GM23338 (cell line): ENCODE data around the gene OLFML3. TPM values are rescaled to one million over a fixed set of nuclear protein-coding genes. Genes with fewer than 3 reads are reported as not detected.

Experiments used
- ATAC-seq: fragments of 200-7000 bp; cut with Tn5 transposase; 3 replicates; pipeline ENCODE4 v1.9.1; 2020
- DNase-seq: peaks from one replicate; pipeline ENCODE4 v3.0.0-alpha.2; 2015; ENCODE audit warnings: low spot score
- H2AFZ ChIP-seq: fragments of 200-600 bp; sonication (generic); 2 replicates; pipeline ENCODE4 v1.8.0; 2016; ENCODE audit warnings: antibody characterized with exemption, mild to moderate bottlenecking, moderate library complexity
- H3F3A ChIP-seq: fragments of 200-600 bp; sonication (generic); replicated peaks from 2 replicates; pipeline ENCODE4 v1.8.0; 2017; ENCODE audit warnings: antibody characterized with exemption, mixed run types, low read depth
- H3K27ac ChIP-seq: fragments of 200-600 bp; sonication (generic); 2 replicates; pipeline ENCODE4 v1.6.1; 2016; ENCODE audit warnings: low read depth
- H3K27me3 ChIP-seq: fragments of 200-600 bp; sonication (generic); 2 replicates; pipeline ENCODE4 v1.8.0; 2016; ENCODE audit warnings: mild to moderate bottlenecking, mixed run types, moderate library complexity; ENCODE audit not compliant: insufficient read depth
- H3K36me3 ChIP-seq: fragments of 200-600 bp; sonication (generic); 2 replicates; pipeline ENCODE4 v1.8.0; 2016; ENCODE audit warnings: mild to moderate bottlenecking; ENCODE audit not compliant: insufficient read depth
- H3K4me1 ChIP-seq: fragments of 200-600 bp; sonication (generic); 2 replicates; pipeline ENCODE4 v1.8.0; 2016; ENCODE audit warnings: mild to moderate bottlenecking, moderate library complexity; ENCODE audit not compliant: insufficient read depth
- H3K4me2 ChIP-seq: fragments of 200-600 bp; sonication (generic); 2 replicates; pipeline ENCODE4 v1.7.1; 2017; ENCODE audit warnings: mixed run types
- H3K4me3 ChIP-seq: fragments of 200-600 bp; sonication (generic); 2 replicates; pipeline ENCODE4 v1.6.1; 2016; ENCODE audit warnings: mixed run types
- H3K79me2 ChIP-seq: fragments of 200-600 bp; sonication (generic); replicated peaks from 2 replicates; pipeline ENCODE4 v1.8.0; 2017; ENCODE audit warnings: mild to moderate bottlenecking; ENCODE audit not compliant: insufficient read depth
- H3K9me2 ChIP-seq: fragments of 200-600 bp; sonication (generic); 2 replicates; pipeline ENCODE4 v1.8.0; 2017; ENCODE audit not compliant: insufficient read depth
- H4K20me1 ChIP-seq: fragments of 200-600 bp; sonication (generic); replicated peaks from 2 replicates; pipeline ENCODE4 v1.8.0; 2017; ENCODE audit warnings: mild to moderate bottlenecking; ENCODE audit not compliant: insufficient read depth
- H3K27ac Mint-ChIP-seq: 2 replicates; pipeline ENCODE4 v1.8.0; 2020; ENCODE audit warnings: inconsistent platforms, mild to moderate bottlenecking, moderate library complexity, mixed read lengths
- H3K27me3 Mint-ChIP-seq: 3 replicates; pipeline ENCODE4 v1.8.0; 2022; ENCODE audit warnings: low read depth, mild to moderate bottlenecking, moderate library complexity, mixed read lengths, inconsistent platforms; ENCODE audit not compliant: insufficient read depth, poor library complexity
- H3K36me3 Mint-ChIP-seq: 3 replicates; pipeline ENCODE4 v1.8.0; 2021; ENCODE audit warnings: low read depth, mild to moderate bottlenecking, inconsistent platforms, moderate library complexity, mixed read lengths
- H3K4me1 Mint-ChIP-seq: 3 replicates; pipeline ENCODE4 v1.8.0; 2020; ENCODE audit warnings: mild to moderate bottlenecking, inconsistent platforms, mixed read lengths
- H3K4me3 Mint-ChIP-seq: 3 replicates; pipeline ENCODE4 v1.8.0; 2021; ENCODE audit warnings: moderate library complexity, mild to moderate bottlenecking, inconsistent platforms, mixed read lengths
- H3K9me3 Mint-ChIP-seq: 3 replicates; pipeline ENCODE4 v1.8.0; 2020; ENCODE audit warnings: moderate library complexity, mild to moderate bottlenecking, inconsistent platforms, mixed read lengths
- CREB1 ChIP-seq: fragments of 250-450 bp; sonication (Bioruptor Pico); IDR thresholded peaks from 2 replicates; pipeline ENCODE4 v1.5.0; 2020; ENCODE audit warnings: low read depth, mild to moderate bottlenecking, moderate library complexity
- EZH2 ChIP-seq: fragments of 200-600 bp; sonication (generic); IDR thresholded peaks from one replicate; pipeline ENCODE4 v1.8.0; 2017; ENCODE audit warnings: antibody characterized with exemption, mild to moderate bottlenecking, low read depth; ENCODE audit not compliant: unreplicated experiment
- EZH2phosphoT487 ChIP-seq: fragments of 200-600 bp; sonication (generic); IDR thresholded peaks from one replicate; pipeline ENCODE4 v1.8.1; 2018; ENCODE audit warnings: antibody characterized with exemption; ENCODE audit not compliant: unreplicated experiment
- JUNB ChIP-seq: IDR thresholded peaks from one replicate; pipeline ENCODE4 v1.6.1; 2016; ENCODE audit warnings: antibody characterized with exemption; ENCODE audit not compliant: unreplicated experiment
- NANOG ChIP-seq: IDR thresholded peaks from 2 replicates; pipeline ENCODE4 v1.6.1; 2016; ENCODE audit warnings: antibody characterized with exemption, borderline replicate concordance
- ZNF114 ChIP-seq: fragments of 250-450 bp; sonication (Bioruptor Pico); IDR thresholded peaks from 2 replicates; pipeline ENCODE4 v1.5.0; 2020; ENCODE audit warnings: mild to moderate bottlenecking, moderate library complexity
- ZNF331 ChIP-seq: fragments of 250-450 bp; sonication (Bioruptor Pico); IDR thresholded peaks from 2 replicates; pipeline ENCODE4 v1.5.0; 2020; ENCODE audit warnings: low read depth, mild to moderate bottlenecking, moderate library complexity
- ZNF462 ChIP-seq: fragments of 250-450 bp; sonication (Bioruptor Pico); IDR thresholded peaks from 2 replicates; pipeline ENCODE4 v1.5.0; 2020; ENCODE audit warnings: mild to moderate bottlenecking, moderate library complexity
- polyA plus RNA-seq: library from polyadenylated mRNA; unstranded; fragments of >200 nt; fragmentation: Nextera tagmentation; extraction: Ambion mirVana; gene quantifications from 2 replicates; pipeline ENCODE4 v1.2.1, GENCODE V29; 2016
- total RNA-seq: library from RNA; depleted of rRNA; stranded (reverse); fragments of >200 nt; shearing (Covaris generic); gene quantifications from 2 replicates; pipeline ENCODE4 v1.2.3, GENCODE V29; 2014

Gene OLFML3
- total and polyA plus RNA-seq, 2 experiments from 2014 or later, result 42.8 to 69.9 TPM

GRCh38 chr1:114011796-114012195 is 32.5 kb downstream of the OLFML3 start:
- TF ChIP-seq ZNF462, result no peak
- no peak overlapping the region for H3K4me3 ChIP-seq
- Mint-ChIP-seq H3K27me3 (peaks cover 3% of the 10 kb centered on the region), H3K27ac (no peak overlapping the region), H3K4me3 (no peak overlapping the region), H3K9me3 (no peaks in the 10 kb centered on the region), H3K4me1 (peaks cover 18% of the 10 kb centered on the region), H3K36me3 (peaks cover 1% of the 10 kb centered on the region; the same call in 2 of the 3 replicates)
- peaks cover 12% of the 10 kb centered on the region; the same call in 1 of the 2 replicates for H3K9me2 ChIP-seq
- ATAC-seq (no peak), DNase-seq (no peak)
- H2AFZ ChIP-seq, result no peak overlapping the region
- H3K27ac ChIP-seq, result no peak overlapping the region
- no peaks in the 10 kb centered on the region for H3K27me3 ChIP-seq
- H3F3A ChIP-seq, result 0 out of 2 replicates have a peak, but pooled peaks cover 3% of the 10 kb centered on the region
- no peak overlapping the region for H3K4me2 ChIP-seq
- H3K36me3 ChIP-seq, result no peaks in the 10 kb centered on the region
- H3K4me1 ChIP-seq, result peaks cover 20% of the 10 kb centered on the region
- H4K20me1 ChIP-seq, result no peaks in the 10 kb centered on the region
- no peaks in the 10 kb centered on the region for H3K79me2 ChIP-seq

GRCh38 chr1:114015075-114015474 is 35.8 kb downstream of the OLFML3 start:
- Histone ChIP-seq H4K20me1 (no peaks in the 10 kb centered on the region), H2AFZ (no peak overlapping the region), H3K79me2 (no peaks in the 10 kb centered on the region), H3F3A (0 out of 2 replicates have a peak, but pooled peaks cover 3% of the 10 kb centered on the region), H3K36me3 (0 out of 2 replicates have a peak, but pooled peaks cover 9% of the 10 kb centered on the region), H3K4me2 (no peak overlapping the region), H3K4me3 (no peak overlapping the region), H3K27me3 (no peaks in the 10 kb centered on the region), H3K4me1 (no peaks in the 10 kb centered on the region; the same call in 1 of the 2 replicates), H3K9me2 (0 out of 2 replicates have a peak, but pooled peaks cover 8% of the 10 kb centered on the region), H3K27ac (no peak overlapping the region)
- Mint-ChIP-seq H3K27ac (no peak overlapping the region), H3K4me1 (peaks cover 4% of the 10 kb centered on the region; the same call in 2 of the 3 replicates), H3K27me3 (peaks cover 3% of the 10 kb centered on the region), H3K4me3 (no peak overlapping the region), H3K9me3 (peaks cover 16% of the 10 kb centered on the region), H3K36me3 (peaks cover 15% of the 10 kb centered on the region)
- DNase-seq (no peak), ATAC-seq (no peak)
- no peak for TF ChIP-seq EZH2phosphoT487
- TF ChIP-seq ZNF114, result no peak
- TF ChIP-seq NANOG, result no peak
- no peak for TF ChIP-seq ZNF331
- no peak for TF ChIP-seq EZH2
- TF ChIP-seq JUNB, result no peak
- no peak for TF ChIP-seq CREB1 (CRISPR knock-in tag)
